DLD1 (cell line): ENCODE measurements around the gene DIPK1C.

Experiments used
- in situ Hi-C: cut with HindIII; loops from 2 replicates; pipeline ENCODE4 v1.10.0; 2017; ENCODE audit warnings: low sequenced_read_pairs

DIPK1C gene

GRCh38 chr18:74425876-74426275 lies 31.2 kb downstream of the DIPK1C start:
- in situ Hi-C loops: no loop called here

- in situ Hi-C loops: no loop called here
Measured at GRCh38 chr18:74425161-74425560, 31.9 kb downstream of the DIPK1C start.

GRCh38 chr18:74422541-74422940 lies 34.6 kb downstream of the DIPK1C start:
- in situ Hi-C loops: no loop called here

GRCh38 chr18:74420926-74421325 lies 36.2 kb downstream of the DIPK1C start:
- in situ Hi-C loops: no loop called here

GRCh38 chr18:74420481-74420880 lies 36.6 kb downstream of the DIPK1C start:
- in situ Hi-C loops: no loop called here

- in situ Hi-C loops: no loop called here
Measured at GRCh38 chr18:74419761-74420160, 37.3 kb downstream of the DIPK1C start.

- in situ Hi-C loops: no loop called here
Measured at GRCh38 chr18:74418023-74418422, 39.1 kb downstream of the DIPK1C start.

GRCh38 chr18:74416124-74416523 lies 41.0 kb downstream of the DIPK1C start:
- in situ Hi-C loops: no loop called here

- in situ Hi-C loops: no loop called here
Measured at GRCh38 chr18:74414953-74415515, 42.1 kb downstream of the DIPK1C start.

- in situ Hi-C loops: no loop called here
Measured at GRCh38 chr18:74413836-74414235, 43.3 kb downstream of the DIPK1C start.

- in situ Hi-C loops: no loop called here
Measured at GRCh38 chr18:74412116-74412880, 44.8 kb downstream of the DIPK1C start.

GRCh38 chr18:74411475-74411874 lies 45.6 kb downstream of the DIPK1C start:
- in situ Hi-C loops: no loop called here

GRCh38 chr18:74410441-74410992 lies 46.6 kb downstream of the DIPK1C start:
- in situ Hi-C loops: no loop called here

GRCh38 chr18:74407888-74408287 lies 49.2 kb downstream of the DIPK1C start:
- in situ Hi-C loops: no loop called here

GRCh38 chr18:74402806-74403433 lies 54.2 kb downstream of the DIPK1C start:
- in situ Hi-C loops: no loop called here

- in situ Hi-C loops: no loop called here
Measured at GRCh38 chr18:74400813-74401212, 56.3 kb downstream of the DIPK1C start.

- in situ Hi-C loops: no loop called here
Measured at GRCh38 chr18:74399091-74399887, 57.8 kb downstream of the DIPK1C start.

- in situ Hi-C loops: no loop called here
Measured at GRCh38 chr18:74397572-74397971, 59.5 kb downstream of the DIPK1C start.

GRCh38 chr18:74396171-74397169 lies 60.6 kb downstream of the DIPK1C start:
- in situ Hi-C loops: no loop called here

- in situ Hi-C loops: no loop called here
Measured at GRCh38 chr18:74395648-74396154, 61.4 kb downstream of the DIPK1C start.
